Activated CD4-positive, alpha-beta T cell treated with anti-CD3 and anti-CD28 coated beads, Interleukin-2, Interleukin-4, amounts not matched to agents 100 ng/mL and 50 ng/mL, durations not matched to agents 16 hours and 8 hours (primary cell): Measurements from ENCODE around the gene PDE3A.
"Not testable (repeated sequence)": the region's sequence is repeated elsewhere in the genome, so short reads cannot be mapped to it uniquely, and the experiment has no call there.

ENCODE experiments used
- DNase-seq: peaks from one replicate; pipeline ENCODE4 v3.0.0-alpha.2; 2020; ENCODE audit warnings: low spot score

PDE3A gene

DNA sequence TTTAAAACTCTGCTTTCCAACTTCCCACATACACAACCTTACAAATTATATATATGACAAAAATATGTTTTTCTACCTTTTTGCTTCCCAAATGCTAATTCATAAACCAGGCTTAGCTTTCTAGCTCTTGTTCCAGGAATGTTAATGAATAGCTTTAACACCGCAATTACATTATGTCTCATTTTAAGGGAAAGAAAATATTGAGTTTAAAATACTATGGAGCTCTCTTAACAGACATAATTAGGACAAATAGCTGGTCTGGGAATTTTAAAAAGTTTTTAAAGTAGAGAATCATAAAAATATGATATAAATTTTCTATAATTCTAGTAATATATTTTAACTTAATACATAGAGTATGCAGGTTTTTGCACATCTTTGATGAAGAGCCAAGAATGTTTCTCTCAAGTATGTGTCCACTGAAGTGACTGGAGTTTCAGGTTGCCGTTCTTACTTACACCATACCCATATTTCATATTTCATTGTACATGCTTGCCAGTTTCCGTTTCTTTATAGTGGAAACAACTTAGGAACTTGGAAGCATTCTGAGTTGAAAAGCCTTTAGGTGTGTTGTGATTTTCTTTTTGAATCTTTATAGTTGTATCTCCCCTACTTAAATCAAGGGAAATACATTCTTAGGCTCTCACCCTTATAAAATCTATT, 236.2 kb downstream of the PDE3A start:
- no peak for DNase-seq

DNA sequence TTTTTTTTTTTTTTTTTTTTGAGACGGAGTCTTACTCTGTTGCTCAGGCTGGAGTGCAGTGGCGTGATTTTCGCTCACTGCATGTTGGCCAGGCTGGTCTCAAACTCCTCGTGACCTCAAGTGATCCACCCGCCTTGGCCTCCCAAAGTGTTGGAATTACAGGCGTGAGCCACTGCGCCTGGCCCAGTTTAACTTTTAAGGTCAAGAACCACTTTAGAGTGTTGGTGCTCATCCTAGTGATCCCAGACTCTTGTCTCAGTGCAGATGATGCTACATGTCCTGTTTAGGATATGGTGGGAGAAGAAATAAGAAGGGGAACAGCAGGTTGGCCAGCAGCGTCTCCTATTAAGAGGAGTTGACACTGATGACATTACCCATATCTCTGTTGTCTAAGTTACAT, 246.7 kb downstream of the PDE3A start:
- DNase-seq = not testable (repeated sequence)

DNA sequence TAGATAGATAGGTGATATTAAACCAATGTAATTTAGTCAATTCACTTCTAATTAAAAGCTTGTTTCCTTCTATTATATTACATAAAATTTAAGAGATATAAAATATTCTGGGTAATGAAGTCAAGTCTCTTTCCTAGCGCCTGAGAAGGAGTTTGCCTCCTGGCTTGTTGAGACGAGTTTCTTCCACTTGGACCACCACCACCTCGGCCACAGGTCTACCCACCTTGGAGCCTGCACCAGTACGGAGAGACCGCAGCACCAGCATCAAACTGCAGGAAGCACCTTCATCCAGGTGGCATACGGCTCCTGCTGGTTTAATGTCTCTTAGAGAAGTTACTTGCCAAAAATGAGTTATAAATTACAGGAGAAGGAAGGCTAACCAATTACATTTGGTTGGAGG, 247.8 kb downstream of the PDE3A start:
- no peak for DNase-seq

DNA sequence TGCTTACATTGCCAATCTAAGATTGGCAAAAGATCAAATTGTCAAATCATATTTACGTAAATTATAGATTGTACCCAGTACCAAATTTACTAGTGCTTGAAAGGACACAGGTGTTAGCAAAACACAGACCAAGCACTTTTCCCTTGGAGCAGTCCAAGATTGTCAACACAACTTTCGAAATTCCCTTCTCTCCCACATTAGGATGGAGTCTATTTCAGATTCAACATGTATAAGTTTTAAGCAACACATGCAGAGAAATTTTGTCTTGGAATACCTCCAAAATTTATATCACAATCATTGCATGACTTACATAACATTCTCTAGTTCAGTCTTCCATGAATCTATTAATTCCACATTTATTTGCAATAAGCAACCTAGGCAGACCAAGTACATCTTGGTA, 251.9 kb downstream of the PDE3A start:
- DNase-seq = no peak

DNA sequence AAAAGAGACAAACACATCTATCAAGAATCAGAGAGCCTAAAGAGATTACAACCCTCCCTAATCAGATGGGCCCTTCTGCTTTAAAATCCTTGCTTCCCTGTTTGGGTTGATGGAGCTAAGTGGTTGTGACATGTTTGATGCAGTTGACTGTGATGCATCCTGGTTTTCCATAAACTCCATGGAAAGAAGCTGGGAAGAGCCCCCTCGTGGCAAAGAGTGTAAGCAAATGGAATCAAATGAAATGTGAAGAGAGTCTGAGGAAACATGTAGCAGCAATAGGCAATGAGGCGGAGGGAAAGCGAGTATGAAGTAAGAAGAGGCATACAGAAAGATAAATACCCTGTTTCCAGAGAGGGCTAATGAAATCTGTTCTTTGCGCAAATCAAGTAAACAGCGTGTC, 256.4 kb downstream of the PDE3A start:
- DNase-seq = no peak

DNA sequence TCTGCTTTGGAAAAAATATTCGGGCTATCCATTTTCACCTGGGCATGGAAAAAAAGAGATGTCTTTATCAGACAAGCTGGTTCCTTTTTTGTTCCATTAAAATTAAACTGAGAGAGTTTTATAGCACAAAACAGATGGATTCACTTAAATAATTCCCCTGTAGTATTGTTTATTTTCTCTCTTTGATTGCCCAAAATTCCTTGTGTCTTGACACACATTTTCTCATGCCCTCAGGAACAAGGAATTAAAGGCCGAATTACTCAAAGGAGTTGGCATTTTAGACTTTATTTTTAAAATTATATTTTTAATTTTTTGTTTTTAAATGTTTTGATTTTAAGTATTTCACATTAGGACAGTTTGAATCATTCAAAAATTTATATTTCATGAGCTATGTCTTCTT, 257.2 kb downstream of the PDE3A start:
- no peak for DNase-seq

DNA sequence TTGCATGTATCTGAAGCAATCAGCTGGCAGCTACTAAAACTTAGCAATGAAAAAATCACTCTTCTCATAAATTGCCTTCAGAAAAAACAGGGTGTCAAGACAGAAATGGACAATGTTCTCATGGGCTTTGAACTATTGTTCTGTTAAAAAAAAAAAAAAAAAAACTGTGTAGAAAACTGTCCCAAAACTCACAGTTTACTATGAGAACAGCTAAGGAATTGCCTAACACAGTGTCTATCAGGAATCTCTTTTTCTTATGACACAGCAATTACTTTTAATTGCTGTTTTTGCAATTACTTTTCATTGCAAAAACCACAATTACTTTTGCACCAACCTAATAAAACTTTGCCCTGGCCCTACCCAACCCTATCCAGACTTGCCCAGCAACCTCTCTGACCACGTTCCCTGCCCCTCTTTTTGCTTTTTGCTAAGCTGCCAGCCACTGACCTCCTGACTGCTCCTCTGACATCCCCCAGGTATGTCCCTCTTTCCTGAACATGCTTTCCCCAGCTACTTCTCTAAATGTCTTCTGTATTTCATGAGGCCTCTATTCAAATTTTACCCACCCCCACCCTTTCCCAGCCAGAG, 258.8 kb downstream of the PDE3A start:
- DNase-seq = no peak

DNA sequence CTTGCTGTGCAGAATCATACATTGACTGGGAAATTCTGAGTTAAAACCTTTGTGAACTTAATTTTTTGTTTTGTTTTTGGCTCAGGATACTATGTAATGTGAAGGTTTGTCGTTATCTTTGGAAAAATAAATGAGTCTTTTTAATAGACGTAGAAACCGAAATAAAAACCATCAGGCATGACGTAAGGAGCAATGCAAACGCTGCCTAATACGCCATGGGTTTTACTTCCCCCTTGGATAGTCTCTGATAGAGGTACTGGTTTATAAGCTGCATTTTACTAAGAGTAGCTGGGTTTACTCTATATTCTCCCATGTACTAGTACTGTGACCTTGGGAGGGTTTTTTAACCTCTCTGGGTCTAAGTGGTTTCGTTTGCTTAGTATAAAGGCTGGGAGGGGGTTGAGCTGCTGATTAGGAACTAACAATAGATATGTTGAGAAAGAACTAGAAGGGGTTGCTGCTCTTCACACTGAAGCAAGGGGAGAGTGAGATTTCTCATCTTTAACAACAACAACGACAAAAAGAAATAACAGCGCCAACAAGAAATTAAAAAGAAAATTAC, 260.0 kb downstream of the PDE3A start:
- no peak for DNase-seq

DNA sequence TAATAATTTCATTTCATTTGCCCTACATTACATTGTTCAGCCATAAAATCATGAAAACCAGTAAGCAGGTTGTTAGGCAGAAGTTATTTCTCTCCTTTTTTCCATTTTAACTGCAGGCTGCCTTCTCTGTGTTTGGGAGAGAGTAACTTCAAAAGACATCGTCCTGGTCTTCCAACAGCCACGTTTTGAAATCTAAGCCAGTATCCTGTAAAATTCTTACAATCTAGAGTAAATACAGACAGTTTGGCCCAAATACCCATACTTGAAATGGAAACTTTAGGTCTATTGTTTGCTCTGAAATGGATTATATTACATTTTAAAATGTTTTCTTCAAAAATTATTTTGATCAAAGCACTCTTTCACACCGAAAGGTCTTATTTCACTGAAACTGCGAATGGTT, 260.7 kb downstream of the PDE3A start:
- no peak for DNase-seq

DNA sequence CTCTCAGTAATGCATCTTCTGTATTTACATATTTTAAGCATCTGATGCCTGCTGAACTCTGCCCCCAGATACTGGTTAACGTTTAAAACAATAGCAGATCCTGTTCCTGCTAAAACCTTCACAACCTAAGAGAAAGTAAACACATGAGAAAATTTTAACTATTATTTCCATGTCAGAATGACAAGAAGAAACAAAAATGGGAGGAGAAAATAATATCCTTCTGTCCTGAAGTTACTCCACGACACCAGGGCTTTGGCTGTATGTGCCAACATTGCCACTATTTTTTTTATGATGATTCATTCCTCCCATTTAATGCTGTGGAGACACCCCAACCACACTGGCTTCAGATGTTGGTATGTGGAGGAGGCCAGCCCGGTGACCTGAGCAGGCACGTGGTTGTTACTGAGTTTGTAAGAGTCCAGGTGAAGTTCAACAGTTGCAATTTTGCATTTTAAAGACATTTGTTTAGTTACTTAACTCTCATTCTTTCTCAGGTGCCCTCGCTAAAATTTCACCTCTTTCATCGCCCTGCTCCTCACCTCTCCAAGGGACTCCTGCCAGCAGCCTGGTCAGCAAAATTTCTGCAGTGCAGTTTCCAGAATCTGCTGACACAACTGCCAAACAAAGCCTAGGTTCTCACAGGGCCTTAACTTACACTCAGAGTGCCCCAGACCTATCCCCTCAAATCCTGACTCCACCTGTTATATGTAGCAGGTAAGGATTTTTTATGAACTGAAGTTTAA, 261.2 kb downstream of the PDE3A start:
- no peak for DNase-seq

DNA sequence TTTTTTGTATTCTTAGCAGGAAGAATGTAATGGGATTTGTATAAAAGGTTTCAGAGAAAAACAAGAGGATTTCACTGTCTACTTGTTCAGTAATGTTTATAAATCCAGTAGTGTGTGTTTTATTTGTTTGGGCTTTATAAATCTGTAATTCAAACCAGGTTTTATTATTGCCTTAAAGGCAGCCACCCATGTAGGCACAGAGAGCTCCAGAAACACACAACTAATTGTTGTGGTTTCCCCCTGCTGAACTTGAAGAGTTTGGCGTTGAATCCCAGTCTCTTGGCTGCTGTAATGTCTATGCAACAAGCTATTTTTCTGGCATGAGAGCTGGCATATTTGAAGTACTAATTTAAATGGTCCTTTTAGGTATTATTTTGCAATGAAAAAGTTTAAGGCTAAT, 263.4 kb downstream of the PDE3A start:
- DNase-seq = no peak

DNA sequence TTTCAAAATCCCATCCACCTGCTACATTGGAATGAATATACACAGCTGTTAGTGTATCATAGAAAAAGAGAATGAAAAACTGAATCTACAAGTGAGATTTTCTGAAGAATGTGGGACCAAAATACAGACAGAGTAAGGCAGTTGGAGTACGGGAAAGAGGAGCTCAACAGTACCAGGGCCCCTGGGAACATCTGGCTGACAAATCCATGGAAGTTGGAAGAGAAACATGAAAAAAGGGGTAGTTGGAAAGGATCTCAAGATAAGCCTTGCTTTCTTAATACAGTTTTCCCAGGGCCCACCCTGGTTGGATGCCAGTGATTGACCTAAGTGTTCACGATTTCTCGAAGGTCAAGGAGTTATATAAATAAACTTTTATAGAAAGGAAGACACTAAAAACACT, 272.8 kb downstream of the PDE3A start:
- DNase-seq = no peak

DNA sequence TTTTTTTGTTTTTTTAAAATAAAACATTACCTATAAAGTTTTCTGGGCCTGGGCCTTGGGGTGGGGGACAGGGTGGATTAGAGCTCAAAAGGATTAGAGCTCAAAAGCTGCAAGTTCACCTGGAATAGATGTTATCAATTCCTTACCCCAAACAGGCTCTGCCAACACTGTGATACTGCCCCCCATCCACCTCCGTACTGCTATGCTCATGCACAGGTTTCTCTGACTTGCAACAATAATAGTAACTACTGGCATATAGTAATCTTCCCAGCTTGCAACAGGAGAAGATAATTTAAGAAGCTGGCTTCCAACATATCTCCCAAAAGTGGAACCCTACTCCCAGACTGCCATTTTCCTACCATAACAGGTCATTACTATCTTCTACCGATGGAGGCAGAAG, 275.5 kb downstream of the PDE3A start:
- DNase-seq = no peak

DNA sequence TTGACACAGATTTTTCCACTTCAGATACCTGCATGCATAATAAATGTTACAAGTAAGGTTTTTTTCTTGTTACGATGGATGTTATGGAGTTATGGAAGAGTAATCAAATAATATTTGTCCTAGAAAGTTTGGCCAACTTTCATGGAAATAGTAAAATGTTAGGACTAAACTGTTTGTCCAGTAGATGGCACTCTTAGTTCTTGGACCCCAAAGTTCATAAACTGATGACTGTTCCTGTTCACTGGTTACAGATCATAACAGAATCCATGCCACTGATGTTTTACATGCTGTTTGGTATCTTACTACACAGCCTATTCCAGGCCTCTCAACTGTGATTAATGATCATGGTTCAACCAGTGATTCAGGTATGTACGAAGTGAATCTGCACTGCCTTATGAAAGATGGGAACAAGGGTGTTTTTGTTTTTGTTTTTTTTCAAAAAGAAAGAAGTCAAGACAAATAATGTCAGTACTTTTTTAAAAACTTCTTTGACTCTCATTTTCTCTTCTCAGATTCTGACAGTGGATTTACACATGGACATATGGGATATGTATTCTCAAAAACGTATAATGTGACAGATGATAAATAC, 278.0 kb downstream of the PDE3A start:
- DNase-seq = peak; percentile 18

DNA sequence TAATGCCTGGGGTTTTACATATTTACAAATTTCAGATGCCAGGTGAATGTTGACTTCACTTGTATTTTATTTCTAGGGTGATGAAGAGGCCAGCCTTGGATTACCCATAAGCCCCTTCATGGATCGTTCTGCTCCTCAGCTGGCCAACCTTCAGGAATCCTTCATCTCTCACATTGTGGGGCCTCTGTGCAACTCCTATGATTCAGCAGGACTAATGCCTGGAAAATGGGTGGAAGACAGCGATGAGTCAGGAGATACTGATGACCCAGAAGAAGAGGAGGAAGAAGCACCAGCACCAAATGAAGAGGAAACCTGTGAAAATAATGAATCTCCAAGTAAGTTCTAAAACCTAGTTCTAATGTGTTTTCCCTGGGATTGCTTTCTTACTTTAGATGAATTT, 285.5 kb downstream of the PDE3A start:
- no peak for DNase-seq

DNA sequence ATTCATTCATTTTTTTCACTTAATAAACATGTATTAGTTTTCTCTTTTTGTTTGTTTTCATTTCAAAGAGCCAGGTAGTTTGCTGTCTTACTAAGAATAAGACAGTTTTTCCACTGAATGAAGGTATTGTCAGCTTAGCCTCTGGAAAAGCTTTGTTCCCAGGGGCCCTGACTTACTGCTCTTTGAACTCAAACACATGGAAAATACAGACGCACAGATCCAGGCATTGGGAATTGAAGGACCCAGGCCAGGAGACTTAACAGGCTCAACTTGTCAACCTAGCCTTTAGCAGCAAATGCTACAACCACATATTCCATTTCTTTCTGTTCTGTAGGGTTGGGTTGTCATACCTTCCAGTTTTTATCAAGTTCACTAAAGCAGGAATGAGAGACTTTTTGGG, 288.3 kb downstream of the PDE3A start:
- DNase-seq = no peak

DNA sequence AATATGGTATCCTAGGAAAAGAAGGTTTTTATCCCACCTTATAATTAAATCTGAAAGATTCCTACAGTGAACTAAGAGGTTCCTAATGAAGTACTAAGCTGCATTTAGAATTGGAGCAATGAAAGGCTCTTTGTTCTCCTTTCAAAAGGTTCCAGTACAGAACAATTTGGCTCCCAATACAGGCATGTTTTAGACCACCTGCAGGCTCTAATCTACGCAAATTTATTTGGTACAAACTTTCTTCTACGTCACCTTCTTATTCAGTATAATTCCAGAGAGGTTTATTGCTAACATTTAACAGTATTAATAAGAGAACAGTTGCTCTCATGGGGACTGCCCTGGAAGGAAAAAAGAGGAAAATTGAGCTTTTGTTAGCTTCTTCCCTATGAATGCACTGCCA, 289.2 kb downstream of the PDE3A start:
- DNase-seq = no peak

DNA sequence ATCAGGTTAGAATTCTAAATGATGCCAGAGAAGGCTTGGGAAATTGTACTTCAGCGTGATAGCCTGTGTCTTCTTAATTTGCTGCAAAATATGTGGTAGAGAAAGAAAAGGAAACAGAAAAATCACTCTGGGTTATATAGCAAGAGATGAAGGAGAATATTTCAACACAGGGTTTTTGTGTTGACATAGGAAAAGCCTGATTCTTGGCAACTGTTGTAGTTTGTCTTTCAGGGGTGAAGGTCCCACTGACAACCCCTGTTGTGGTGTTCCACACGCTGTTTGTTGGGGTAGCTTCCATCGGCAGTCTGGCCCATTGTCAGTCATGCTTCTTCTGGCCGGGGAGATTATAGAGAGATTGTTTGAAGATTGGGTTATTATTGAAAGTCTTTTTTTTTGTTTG, 313.0 kb downstream of the PDE3A start:
- DNase-seq = no peak

DNA sequence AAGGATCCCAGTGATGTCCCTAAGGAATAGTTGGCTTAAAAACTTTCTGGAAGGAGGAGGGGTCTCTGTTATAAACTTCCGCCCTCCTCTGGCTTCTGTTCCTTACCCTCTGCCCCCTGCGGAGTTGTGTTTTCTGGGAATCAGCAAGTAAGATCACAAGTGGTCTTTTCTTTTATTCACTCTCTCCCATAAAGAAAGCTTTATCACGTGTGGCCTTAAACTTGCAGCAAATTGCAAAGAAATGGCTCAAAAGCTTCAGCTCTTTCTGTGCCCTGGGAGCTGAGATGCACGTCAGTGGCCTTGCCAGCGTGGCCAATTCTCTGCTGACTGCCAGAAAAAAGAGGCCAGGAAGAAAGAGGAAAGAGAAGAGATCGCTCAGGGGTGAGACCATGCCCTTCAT, 326.9 kb downstream of the PDE3A start, which contains the start of gene SLCO1C1:
TSS of gene SLCO1C1 (plus strand) at position 101 of the 400 bp plus-strand sequence. CDS start 4,245 bp downstream, outside the sequence.
- DNase-seq = no peak

DNA sequence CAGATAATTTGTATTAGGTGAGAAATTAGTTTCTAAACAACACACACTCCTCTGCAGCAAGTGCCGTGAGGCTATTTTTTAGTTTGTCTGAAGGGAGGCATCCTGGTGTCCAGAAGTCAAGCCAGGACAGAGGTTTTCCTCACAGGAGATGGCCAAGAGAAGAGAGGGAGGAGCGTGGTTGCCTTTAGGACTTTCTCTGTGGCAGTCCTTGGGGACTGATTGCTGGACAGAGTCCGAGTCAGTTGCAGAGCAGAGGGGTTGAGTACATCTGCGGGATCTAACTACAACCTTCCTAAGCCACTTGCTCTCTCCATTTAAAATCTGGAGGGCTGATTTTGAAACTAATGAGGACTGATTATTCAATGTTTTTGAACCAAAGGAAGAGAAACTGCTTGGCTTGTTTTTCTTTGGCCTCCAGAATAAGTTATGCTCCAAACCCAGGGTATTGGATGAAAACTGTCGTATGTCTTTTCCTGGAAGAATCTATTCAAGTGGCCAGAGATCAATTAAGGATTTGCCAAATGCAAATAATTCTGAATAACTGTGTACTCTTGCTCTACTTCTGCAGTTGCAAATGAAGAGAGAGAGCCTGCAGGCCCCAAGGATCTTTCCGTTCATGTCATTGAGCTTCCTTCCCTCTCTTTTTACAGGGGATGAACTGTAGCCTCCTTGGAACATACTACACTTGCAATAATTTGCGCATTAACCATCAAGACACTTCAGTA, 328.0 kb downstream of the PDE3A start:
- no peak for DNase-seq

DNA sequence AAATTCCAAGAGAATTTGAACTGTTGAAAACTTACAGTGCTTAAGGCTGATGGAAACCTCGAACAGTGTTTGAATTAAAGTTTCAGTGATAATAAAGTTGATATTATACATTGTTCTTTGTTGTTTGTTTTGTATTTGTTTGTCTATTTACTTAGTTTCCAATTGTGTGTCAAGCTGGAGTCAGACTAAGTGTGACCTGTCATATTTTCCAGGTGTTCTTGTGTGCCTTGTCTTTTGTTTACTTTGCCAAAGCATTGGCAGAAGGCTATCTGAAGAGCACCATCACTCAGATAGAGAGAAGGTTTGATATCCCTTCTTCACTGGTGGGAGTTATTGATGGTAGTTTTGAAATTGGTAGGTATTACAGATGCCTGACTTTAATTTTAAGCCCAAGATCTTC, 332.8 kb downstream of the PDE3A start:
- DNase-seq = no peak

DNA sequence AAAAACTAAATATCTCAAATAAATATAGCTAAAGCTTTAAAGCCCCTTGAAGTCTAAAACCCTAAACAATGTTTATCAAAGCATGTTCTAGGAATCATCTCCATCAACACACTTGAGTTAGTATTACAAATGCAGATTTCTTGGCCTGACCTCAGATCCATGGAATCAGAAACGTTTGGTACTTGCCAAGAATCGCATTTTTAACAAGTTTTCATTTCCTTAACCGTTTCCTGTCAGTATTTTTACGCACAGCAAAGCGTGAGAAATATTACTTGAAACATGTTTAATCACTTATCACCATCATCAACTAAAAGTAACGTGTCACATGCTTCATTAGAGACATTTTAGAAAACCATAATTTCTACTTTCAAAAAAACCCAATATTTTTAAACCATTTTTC, 336.5 kb downstream of the PDE3A start:
- no peak for DNase-seq
